ENCODE measurements around the gene ANKRD13B. TPM values are rescaled to one million over a fixed set of nuclear protein-coding genes. Genes with fewer than 3 reads are reported as not detected.
A peak's percentile ranks its signal among the peaks of the same experiment; 100 is the strongest.

Gene ANKRD13B
- total RNA-seq, 1 donor from 2014 or later, result 16.7 TPM

DNA sequence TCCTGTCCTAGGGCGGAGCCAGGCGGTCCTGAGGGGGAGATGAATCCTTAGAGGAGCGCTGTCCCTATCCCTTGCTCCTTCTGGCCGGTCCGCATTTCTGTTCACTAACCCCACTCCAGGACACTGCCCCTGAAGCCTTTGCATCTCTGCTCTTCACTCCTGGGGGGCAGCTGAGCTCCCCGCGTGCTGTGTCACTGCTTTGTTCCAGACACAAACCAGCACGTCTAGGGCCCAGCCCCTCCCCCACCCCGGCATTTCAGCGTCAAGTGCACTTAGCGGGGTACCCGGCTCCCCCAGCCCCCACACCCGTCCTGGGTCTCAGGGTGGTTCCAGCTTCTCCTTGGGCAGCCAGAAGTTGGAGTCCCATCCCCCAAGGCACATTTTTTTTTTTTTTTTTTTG lies 20.9 kb downstream of the ANKRD13B start:
- H3K27me3 ChIP-seq, result no peaks in the 10 kb centered on the region
- TF ChIP-seq, protein P1, sequence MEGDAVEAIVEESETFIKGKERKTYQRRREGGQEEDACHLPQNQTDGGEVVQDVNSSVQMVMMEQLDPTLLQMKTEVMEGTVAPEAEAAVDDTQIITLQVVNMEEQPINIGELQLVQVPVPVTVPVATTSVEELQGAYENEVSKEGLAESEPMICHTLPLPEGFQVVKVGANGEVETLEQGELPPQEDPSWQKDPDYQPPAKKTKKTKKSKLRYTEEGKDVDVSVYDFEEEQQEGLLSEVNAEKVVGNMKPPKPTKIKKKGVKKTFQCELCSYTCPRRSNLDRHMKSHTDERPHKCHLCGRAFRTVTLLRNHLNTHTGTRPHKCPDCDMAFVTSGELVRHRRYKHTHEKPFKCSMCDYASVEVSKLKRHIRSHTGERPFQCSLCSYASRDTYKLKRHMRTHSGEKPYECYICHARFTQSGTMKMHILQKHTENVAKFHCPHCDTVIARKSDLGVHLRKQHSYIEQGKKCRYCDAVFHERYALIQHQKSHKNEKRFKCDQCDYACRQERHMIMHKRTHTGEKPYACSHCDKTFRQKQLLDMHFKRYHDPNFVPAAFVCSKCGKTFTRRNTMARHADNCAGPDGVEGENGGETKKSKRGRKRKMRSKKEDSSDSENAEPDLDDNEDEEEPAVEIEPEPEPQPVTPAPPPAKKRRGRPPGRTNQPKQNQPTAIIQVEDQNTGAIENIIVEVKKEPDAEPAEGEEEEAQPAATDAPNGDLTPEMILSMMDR (IDR thresholded peaks at IDR 0.05), result no peak
- no peak for DNase-seq (ENCODE audit: low spot score in 2 of 2)
- H3K36me3 ChIP-seq, result no peaks in the 10 kb centered on the region
- no peak overlapping the region for H3K27ac ChIP-seq
- peaks cover 15 to 38% of the 10 kb centered on the region in 2 donors for H3K4me1 ChIP-seq
- no peaks in the 10 kb centered on the region for H3K9me3 ChIP-seq
- intact Hi-C loops (cut with DNase I), result loop anchor here (1.0 kb wide), 1 partner anchor 34 kb away; no protein-coding TSS in a partner anchor
- H3K4me3 ChIP-seq, result peak overlapping the region; percentile 34 to 47

DNA sequence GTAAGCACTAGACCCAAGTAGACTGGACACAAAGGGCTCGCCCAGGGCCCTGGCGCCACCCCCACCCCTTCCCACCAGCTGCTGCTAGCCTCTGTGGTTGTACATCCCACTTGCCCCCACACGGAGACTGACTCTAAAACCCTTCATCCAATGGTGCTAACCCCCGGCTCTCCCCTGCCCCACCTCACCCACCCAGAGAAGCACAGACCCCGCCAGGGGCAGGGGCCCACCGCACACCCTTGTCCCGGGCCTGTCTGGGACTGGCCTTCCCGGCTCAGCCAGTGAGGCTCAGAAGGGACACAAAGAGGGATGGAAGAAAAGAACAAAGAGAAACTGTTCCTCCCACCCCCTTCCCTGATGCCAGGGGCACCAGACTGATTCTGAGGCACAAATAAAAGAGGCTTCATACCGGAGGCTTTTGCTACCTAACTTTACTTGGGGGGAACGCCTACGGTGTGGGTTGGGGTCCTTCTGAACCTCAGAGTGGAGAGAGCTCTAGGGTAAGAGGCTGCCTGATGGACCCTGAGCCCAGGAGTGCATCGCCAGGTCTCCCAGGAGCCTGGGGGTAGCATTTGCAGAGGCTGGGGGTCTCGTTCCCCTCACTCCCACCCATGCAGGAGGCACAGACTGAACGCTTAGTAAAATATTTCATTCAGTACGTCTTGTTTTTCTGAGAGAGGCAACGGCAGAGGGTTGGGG lies 21.6 kb downstream of the ANKRD13B start:
- Histone ChIP-seq H3K4me3 (no peak overlapping the region), H3K4me1 (peaks cover 15 to 38% of the 10 kb centered on the region in 2 donors), H3K36me3 (no peaks in the 10 kb centered on the region), H3K27me3 (no peaks in the 10 kb centered on the region), H3K27ac (no peak overlapping the region), H3K9me3 (no peaks in the 10 kb centered on the region)
- intact Hi-C loops (cut with DNase I), result loop anchor here (1.0 kb wide), 1 partner anchor 23 kb away; no protein-coding TSS in a partner anchor
- TF ChIP-seq, protein P1 (IDR thresholded peaks at IDR 0.05), result no peak
- no peak for DNase-seq (ENCODE audit: low spot score in 2 of 2)

DNA sequence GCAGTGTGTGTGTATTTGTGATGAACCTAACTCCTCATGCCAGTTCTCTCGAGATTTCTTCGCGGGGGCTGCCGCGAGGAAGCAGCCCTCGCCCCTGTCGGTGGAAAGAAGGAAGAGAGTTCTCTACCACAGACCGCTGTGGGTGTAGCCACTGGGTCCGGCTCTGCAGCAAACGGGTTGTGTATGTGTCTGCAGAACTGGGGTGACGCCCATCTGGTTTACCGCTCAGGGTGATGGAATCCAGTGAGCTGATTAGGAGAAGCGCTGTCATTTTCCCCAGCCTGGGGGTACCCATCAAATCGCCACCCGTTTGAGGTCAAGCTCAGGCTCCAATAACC lies 22.1 kb downstream of the ANKRD13B start:
- Histone ChIP-seq H3K4me3 (peak overlapping the region; percentile 52 to 62), H3K27ac (no peak overlapping the region), H3K4me1 (peaks cover 15 to 38% of the 10 kb centered on the region in 2 donors), H3K36me3 (no peaks in the 10 kb centered on the region), H3K9me3 (no peaks in the 10 kb centered on the region), H3K27me3 (no peaks in the 10 kb centered on the region)
- peak in 1 of 2 donors; percentile 75 for DNase-seq (ENCODE audit: low spot score in 2 of 2)
- TF ChIP-seq, protein P1 (IDR thresholded peaks at IDR 0.05), result no peak
- intact Hi-C loops (cut with DNase I), result loop anchor here (1.0 kb wide), 1 partner anchor 24 kb away; no protein-coding TSS in a partner anchor

DNA sequence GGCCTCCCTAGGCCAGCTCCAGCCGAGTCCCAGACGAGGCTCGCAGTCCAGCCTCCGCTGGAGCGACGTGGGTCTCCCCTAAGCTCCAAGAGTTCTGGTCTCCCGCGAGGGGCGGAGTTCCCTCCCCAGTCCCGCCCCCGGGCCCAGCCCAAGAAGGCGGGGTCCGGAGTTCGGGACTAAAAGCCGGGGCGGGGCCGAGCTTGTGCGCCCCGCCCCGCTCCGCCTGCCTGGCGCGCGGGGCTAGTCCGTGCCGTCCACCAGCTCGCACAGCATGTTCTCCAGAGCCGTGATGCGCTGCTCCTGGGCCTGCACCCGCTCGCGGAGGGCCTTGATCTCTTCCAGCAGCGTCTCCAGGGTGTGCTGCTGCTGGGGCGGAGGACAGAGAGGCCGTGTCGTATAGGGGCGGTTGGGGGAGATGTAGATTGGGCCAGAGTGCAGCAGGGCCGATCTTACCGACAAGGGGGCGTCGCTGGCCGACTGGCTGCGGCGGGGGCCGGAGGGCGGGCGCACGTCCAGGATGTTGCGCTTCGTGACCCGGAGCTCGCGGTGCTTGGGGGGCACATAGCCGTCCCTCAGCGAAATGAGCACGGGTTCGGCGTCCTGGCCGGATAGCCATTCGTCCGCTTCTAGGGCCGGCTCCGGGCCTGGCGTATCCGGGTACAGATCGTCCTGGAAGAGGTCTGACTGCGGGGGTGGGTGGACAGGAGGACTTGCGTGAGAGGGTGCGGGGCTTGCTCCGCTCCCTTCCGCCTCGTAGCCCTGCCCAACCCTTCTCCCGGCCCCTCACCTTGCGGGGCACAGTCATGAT lies 22.8 kb downstream of the ANKRD13B start:
- H3K36me3 ChIP-seq, result no peaks in the 10 kb centered on the region
- H3K4me1 ChIP-seq, result peaks cover 15 to 38% of the 10 kb centered on the region in 2 donors
- TF ChIP-seq, protein P1 (IDR thresholded peaks at IDR 0.05), result no peak
- no peaks in the 10 kb centered on the region for H3K9me3 ChIP-seq
- H3K27ac ChIP-seq, result no peak overlapping the region
- H3K4me3 ChIP-seq, result peak overlapping the region; percentile 52 to 62
- no peaks in the 10 kb centered on the region for H3K27me3 ChIP-seq
- peak; percentile 63 to 91 for DNase-seq (ENCODE audit: low spot score in 2 of 2)
- intact Hi-C loops (cut with DNase I), result loop anchor here (1.0 kb wide), 1 partner anchor 24 kb away; no protein-coding TSS in a partner anchor

DNA sequence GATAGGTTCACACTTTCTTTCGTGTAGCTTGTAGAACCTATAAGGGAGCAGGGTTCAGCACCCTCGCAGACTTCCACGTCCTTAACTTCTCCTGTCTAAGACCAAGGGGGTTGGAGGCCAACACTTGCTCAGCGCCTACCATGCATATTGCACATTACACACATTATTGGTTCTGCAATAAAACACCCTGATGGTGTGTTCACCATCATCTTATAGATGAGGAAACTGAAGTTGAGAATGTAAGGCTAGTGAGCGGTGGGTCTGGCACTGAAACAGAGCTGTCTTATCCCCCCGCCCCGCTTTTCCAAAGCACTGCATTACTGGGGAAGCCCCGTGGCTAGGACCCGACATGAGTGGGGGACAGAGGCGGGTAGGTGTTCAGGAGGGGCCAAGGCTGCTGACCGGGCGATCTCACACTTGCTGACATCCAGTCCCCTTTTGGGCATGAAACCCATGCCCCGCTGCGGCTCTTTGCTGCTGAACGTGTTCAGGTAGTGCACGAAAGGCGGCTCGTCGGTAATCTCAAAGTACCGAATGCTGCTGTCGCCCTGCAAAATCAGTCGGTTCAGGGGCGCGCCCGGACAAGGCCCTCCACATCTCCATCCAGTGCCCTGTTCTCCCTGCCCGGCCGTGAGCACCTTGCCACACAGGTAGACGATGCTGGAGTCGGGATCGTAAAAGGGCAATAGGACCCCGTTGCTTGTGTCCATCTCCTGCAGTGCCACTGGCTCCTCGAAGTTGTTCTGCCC lies 23.5 kb downstream of the ANKRD13B start:
- TF ChIP-seq, protein P1 (IDR thresholded peaks at IDR 0.05), result no peak
- Histone ChIP-seq H3K27ac (no peak overlapping the region), H3K4me3 (peak overlapping the region; percentile 52 to 62), H3K27me3 (no peaks in the 10 kb centered on the region), H3K4me1 (peaks cover 15 to 38% of the 10 kb centered on the region in 2 donors), H3K36me3 (no peaks in the 10 kb centered on the region), H3K9me3 (no peaks in the 10 kb centered on the region)
- intact Hi-C loops (cut with DNase I), result loop anchor here (1.0 kb wide), 1 partner anchor 36 kb away; no protein-coding TSS in a partner anchor
- DNase-seq (ENCODE audit: low spot score in 2 of 2), result no peak
